ENCODE measurements around the gene RBM28. TPM values are rescaled to one million over a fixed set of nuclear protein-coding genes. Genes with fewer than 3 reads are reported as not detected.

RBM28 gene
- total and polyA plus RNA-seq, 2 of the 8 experiments (the other 6 are each of a cell fraction or from before 2014, with no cell fraction given): 12.8 to 65.3 TPM

- H3K4me3 ChIP-seq (ENCODE audit: extremely low read depth in 1 of 4, insufficient read depth in 2 of 4, low read depth in 3 of 4, low read length in 4 of 4): no peak overlapping the region
- peaks cover 0 to under 1% of the 10 kb centered on the region in 2 experiments; a peak in 1 of 4 replicates for H3K9me3 ChIP-seq (ENCODE audit: insufficient read depth in 2 of 2, low read depth in 1 of 2, low read length in 1 of 2)
- WGBS, 2 experiments (ENCODE audit: extremely low coverage in 1 of 2, insufficient coverage in 1 of 2, insufficient read length in 1 of 2, insufficient replicate concordance in 2 of 2, low coverage in 1 of 2, low lambda C conversion rate in 2 of 2, missing lambda C conversion rate in 1 of 2): 58% methylated on average over 3 of the region's 3 CpGs; no CpG with 5 or more reads in 1 of the 2 experiments
- no peak overlapping the region for H3K27ac ChIP-seq (ENCODE audit: low read depth, low read length)
- H3K4me1 ChIP-seq (replicated peaks in 1 of 4; ENCODE audit: control insufficient read depth in 3 of 4, insufficient read depth in 4 of 4, low read length in 3 of 4): peaks cover 3 to 15% (median 8%) of the 10 kb centered on the region in 4 experiments; a peak in 6 of 7 replicates
- no peak overlapping the region for H2BK120ac ChIP-seq (replicated peaks; ENCODE audit: low read depth, low read length)
- H2BK12ac ChIP-seq (ENCODE audit: low read depth, low read length): peak overlapping the region; percentile 60; the same call in 1 of the 2 replicates
- FAIRE-seq (no peak), DNase-seq (ENCODE audit: low read depth in 1 of 2, low spot score in 2 of 2) (no peak)
- H3K23ac ChIP-seq (ENCODE audit: insufficient read length): no peak overlapping the region
- no peaks in the 10 kb centered on the region for H3K23me2 ChIP-seq (ENCODE audit: low read depth, low read length)
- 0 out of 2 replicates have a peak overlapping the region, but pooled peaks have one; percentile 16 for H2BK15ac ChIP-seq (ENCODE audit: low read length)
- H2BK20ac ChIP-seq (ENCODE audit: low read length): peak overlapping the region; percentile 4
- no peak overlapping the region for H2AFZ ChIP-seq (ENCODE audit: low read length)
- no peaks in the 10 kb centered on the region for H3K79me2 ChIP-seq (ENCODE audit: control insufficient read depth in 1 of 2, insufficient read depth in 2 of 2, low read length in 2 of 2)
- H3K36me3 ChIP-seq (ENCODE audit: control insufficient read depth in 2 of 4, insufficient read depth in 4 of 4, low read length in 3 of 4): no peaks in the 10 kb centered on the region
- CTCF ChIA-PET (ENCODE audit: partially characterized antibody): interaction anchor here (0.8 to 1.7 kb wide), 4 partner anchors 9 to 47 kb away, joined by 3 to 4 read pairs (median 4); no protein-coding TSS in a partner anchor
- H3K79me1 ChIP-seq (ENCODE audit: low read depth, low read length): no peaks in the 10 kb centered on the region
- H3K27me3 ChIP-seq (replicated peaks in 1 of 4; ENCODE audit: control insufficient read depth in 3 of 4, extremely low read depth in 1 of 4, insufficient read depth in 3 of 4, low read length in 3 of 4): peaks cover 0 to 4% (median 1%) of the 10 kb centered on the region in 4 experiments; a peak in 2 of 7 replicates
- no peak overlapping the region for H3K18ac ChIP-seq (ENCODE audit: extremely low read depth, low read length)
- H4K91ac ChIP-seq (replicated peaks; ENCODE audit: insufficient read length, low read length): no peak overlapping the region
- H3K4me2 ChIP-seq (ENCODE audit: insufficient read depth in 1 of 2, low read depth in 2 of 2, low read length in 2 of 2): no peak overlapping the region
- H3K9ac ChIP-seq (replicated peaks in 1 of 4; ENCODE audit: extremely low read depth in 1 of 4, low read depth in 3 of 4, low read length in 3 of 4): no peak overlapping the region
- H4K20me1 ChIP-seq (replicated peaks in 1 of 2; ENCODE audit: control insufficient read depth in 1 of 2, insufficient read depth in 2 of 2, low read length in 2 of 2): no peaks in the 10 kb centered on the region
- POLR2A ChIA-PET (ENCODE audit: partially characterized antibody): interaction anchor here (1.0 to 2.2 kb wide), 2 partner anchors 8 to 12 kb away, joined by 3 to 8 read pairs; no protein-coding TSS in a partner anchor
- peak overlapping the region; percentile 85; the same call in 1 of the 2 replicates for H2AK5ac ChIP-seq (ENCODE audit: low read depth, low read length)
- 0 out of 2 replicates have a peak overlapping the region, but pooled peaks have one; percentile 24 for H2BK5ac ChIP-seq (ENCODE audit: low read depth, low read length)
- H4K5ac ChIP-seq (ENCODE audit: insufficient read length, low read depth, low read length): no peak overlapping the region
- H3K14ac ChIP-seq (ENCODE audit: insufficient read length): no peak overlapping the region
- no peak overlapping the region for H4K8ac ChIP-seq (ENCODE audit: extremely low read depth, insufficient read depth, low read length)
- no peak overlapping the region for H3K56ac ChIP-seq (replicated peaks; ENCODE audit: insufficient read length, low read depth, low read length)
- no peak overlapping the region for H3K4ac ChIP-seq (replicated peaks; ENCODE audit: insufficient read length, low read depth, low read length)
- no peak for TF ChIP-seq CREB1 (IDR thresholded peaks at IDR 0.05)
- no peak for TF ChIP-seq GTF2F1 (IDR thresholded peaks at IDR 0.05; ENCODE audit: borderline replicate concordance, low read depth, low read length)
- TF ChIP-seq CEBPB (IDR thresholded peaks at IDR 0.05; ENCODE audit: low read depth, low read length): no peak
- TF ChIP-seq RAD21 (IDR thresholded peaks at IDR 0.05 in 1 of 2, conservative IDR thresholded peaks at IDR 0.05 in 1 of 2; ENCODE audit: low read depth in 2 of 2, low read length in 2 of 2): no peak
- no peak for TF ChIP-seq MAFK (IDR thresholded peaks at IDR 0.05; ENCODE audit: low read depth, low read length)
- TF ChIP-seq SUZ12 (IDR thresholded peaks at IDR 0.05; ENCODE audit: low read length): no peak
- TF ChIP-seq JUND (IDR thresholded peaks at IDR 0.05; ENCODE audit: low read length): no peak
- no peak for TF ChIP-seq KDM1A (IDR thresholded peaks at IDR 0.05; ENCODE audit: borderline replicate concordance, low read length)
- TF ChIP-seq, protein P1, sequence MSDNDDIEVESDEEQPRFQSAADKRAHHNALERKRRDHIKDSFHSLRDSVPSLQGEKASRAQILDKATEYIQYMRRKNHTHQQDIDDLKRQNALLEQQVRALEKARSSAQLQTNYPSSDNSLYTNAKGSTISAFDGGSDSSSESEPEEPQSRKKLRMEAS (IDR thresholded peaks at IDR 0.05): no peak
- TF ChIP-seq GABPA (IDR thresholded peaks at IDR 0.05; ENCODE audit: borderline replicate concordance, insufficient read depth, low read length): no peak
- TF ChIP-seq YY1 (IDR thresholded peaks at IDR 0.05; ENCODE audit: low read depth, low read length): no peak
- TF ChIP-seq FOSL1 (IDR thresholded peaks at IDR 0.05; ENCODE audit: insufficient read depth, low read depth, low read length): no peak
Observed at GRCh38 chr7:128274884-128275603, 68.7 kb downstream of the RBM28 start.
